Calu3 (cell line): ENCODE data around the gene ZCCHC18. TPM values are rescaled to one million over a fixed set of nuclear protein-coding genes. Genes with fewer than 3 reads are reported as not detected.

Experiments used
- BruUV-seq: library from RNA; stranded (reverse); fragments of 400-500 nt; replicated peaks from 2 replicates; lab custom pipeline; 2021; lab: Mats Ljungman, UMichigan
- CTCF ChIA-PET: fragments of 300-600 bp; sonication (Branson Sonifier 250); formaldehyde crosslinking; loops from one replicate; lab custom pipeline; 2022; ENCODE audit warnings: antibody characterized with exemption; lab: Charles Lee
- DNase-seq: peaks from one replicate; pipeline ENCODE4 v3.0.0; 2022
- H3K27ac Mint-ChIP-seq: one replicate; pipeline ENCODE4 v1.8.0; 2022; ENCODE audit warnings: mixed read lengths; ENCODE audit not compliant: unreplicated experiment
- H3K27me3 Mint-ChIP-seq: one replicate; pipeline ENCODE4 v1.8.0; 2022; ENCODE audit warnings: mixed read lengths; ENCODE audit not compliant: unreplicated experiment
- H3K36me3 Mint-ChIP-seq: one replicate; pipeline ENCODE4 v1.8.0; 2022; ENCODE audit warnings: mild to moderate bottlenecking, moderate library complexity, mixed read lengths; ENCODE audit not compliant: insufficient read depth, unreplicated experiment
- H3K4me1 Mint-ChIP-seq: one replicate; pipeline ENCODE4 v1.8.0; 2022; ENCODE audit warnings: mild to moderate bottlenecking, low read depth, mixed read lengths; ENCODE audit not compliant: unreplicated experiment
- H3K4me3 Mint-ChIP-seq: one replicate; pipeline ENCODE4 v1.8.0; 2022; ENCODE audit warnings: mild to moderate bottlenecking, low read depth, moderate library complexity, mixed read lengths; ENCODE audit not compliant: unreplicated experiment
- H3K9me3 Mint-ChIP-seq: one replicate; pipeline ENCODE4 v1.8.0; 2022; ENCODE audit warnings: low read depth, mixed read lengths; ENCODE audit not compliant: unreplicated experiment
- CTCF ChIP-seq: fragments of 200-600 bp; IDR thresholded peaks from one replicate; pipeline ENCODE4 v1.8.0; 2022; ENCODE audit warnings: antibody characterized with exemption; ENCODE audit not compliant: unreplicated experiment
- intact Hi-C: fragments of 100-400 bp; cut with micrococcal nuclease; formaldehyde crosslinking; loops from one replicate; pipeline ENCODE4 v1.10.0; 2022; ENCODE audit not compliant: unreplicated experiment
- total RNA-seq: library from RNA; stranded (reverse); gene quantifications from 2 replicates; pipeline ENCODE4 v1.2.3, GENCODE V29; 2022

The ZCCHC18 gene
- total RNA-seq, 1 experiment from 2014 or later, result 0.52 TPM

GRCh38 chrX:104126856-104127255, 14.5 kb downstream of the ZCCHC18 start:
- BruUV-seq, result no TSS peak
- no peaks in the 10 kb centered on the region for H3K36me3 Mint-ChIP-seq
- intact Hi-C loops, result no loop called here
- no peaks in the 10 kb centered on the region for H3K4me1 Mint-ChIP-seq
- CTCF ChIA-PET, result no interaction called here
- H3K27me3 Mint-ChIP-seq, result no peaks in the 10 kb centered on the region
- no peak overlapping the region for H3K4me3 Mint-ChIP-seq
- no peak overlapping the region for H3K27ac Mint-ChIP-seq
- no peak for TF ChIP-seq CTCF
- no peaks in the 10 kb centered on the region for H3K9me3 Mint-ChIP-seq
- DNase-seq, result no peak

GRCh38 chrX:104130808-104131207, 18.5 kb downstream of the ZCCHC18 start:
- TF ChIP-seq CTCF, result no peak
- Mint-ChIP-seq H3K9me3 (no peaks in the 10 kb centered on the region), H3K4me1 (peaks cover 10% of the 10 kb centered on the region), H3K4me3 (no peak overlapping the region), H3K27me3 (no peaks in the 10 kb centered on the region), H3K36me3 (no peaks in the 10 kb centered on the region), H3K27ac (no peak overlapping the region)
- no peak for DNase-seq
- CTCF ChIA-PET, result no interaction called here
- no TSS peak for BruUV-seq
- intact Hi-C loops, result no loop called here

- peaks cover 11% of the 10 kb centered on the region for H3K4me1 Mint-ChIP-seq
- no peak overlapping the region for H3K4me3 Mint-ChIP-seq
- no peaks in the 10 kb centered on the region for H3K36me3 Mint-ChIP-seq
- no peaks in the 10 kb centered on the region for H3K27me3 Mint-ChIP-seq
- no peak overlapping the region for H3K27ac Mint-ChIP-seq
- TF ChIP-seq CTCF, result no peak
- BruUV-seq, result no TSS peak
- no peaks in the 10 kb centered on the region for H3K9me3 Mint-ChIP-seq
- intact Hi-C loops, result no loop called here
- CTCF ChIA-PET, result no interaction called here
- no peak for DNase-seq
Observed at GRCh38 chrX:104134583-104135261, 22.4 kb downstream of the ZCCHC18 start.

GRCh38 chrX:104135677-104136076, 23.4 kb downstream of the ZCCHC18 start:
- H3K27ac Mint-ChIP-seq, result no peak overlapping the region
- no peak for DNase-seq
- no peaks in the 10 kb centered on the region for H3K27me3 Mint-ChIP-seq
- TF ChIP-seq CTCF, result no peak
- H3K4me3 Mint-ChIP-seq, result no peak overlapping the region
- H3K9me3 Mint-ChIP-seq, result no peaks in the 10 kb centered on the region
- CTCF ChIA-PET, result interaction anchor here (0.6 to 2.7 kb wide), 2 partner anchors 290 to 550 kb away, joined by 5 to 9 read pairs; partner anchors contain the start of gene TCEAL4
- peaks cover 11% of the 10 kb centered on the region for H3K4me1 Mint-ChIP-seq
- no peaks in the 10 kb centered on the region for H3K36me3 Mint-ChIP-seq
- intact Hi-C loops, result loop anchor here (1.0 to 2.0 kb wide), 2 partner anchors 37 to 291 kb away; no protein-coding TSS in a partner anchor
- BruUV-seq, result no TSS peak
